ENCODE data around the gene C2CD2L.
"Not testable (repeated sequence)": the region's sequence is repeated elsewhere in the genome, so short reads cannot be mapped to it uniquely, and the experiment has no call there.

Gene C2CD2L

DNA sequence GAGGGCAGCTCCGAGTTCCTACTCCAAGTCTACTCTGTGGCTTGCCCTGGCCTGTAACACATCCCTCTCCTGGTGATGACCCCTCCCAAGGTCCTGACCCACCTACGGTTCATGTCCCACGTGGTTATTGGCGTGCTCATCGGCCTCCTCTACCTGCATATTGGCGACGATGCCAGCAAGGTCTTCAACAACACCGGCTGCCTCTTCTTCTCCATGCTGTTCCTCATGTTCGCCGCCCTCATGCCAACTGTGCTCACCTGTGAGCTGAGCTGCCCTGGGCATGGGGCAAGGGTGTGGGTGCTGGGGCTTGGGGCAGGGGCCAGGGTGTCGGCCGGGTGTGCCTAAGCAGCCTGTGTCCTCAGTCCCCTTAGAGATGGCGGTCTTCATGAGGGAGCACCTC lies 51.3 kb downstream of the C2CD2L start:
- no peak for TF ChIP-seq POLR2A (IDR thresholded peaks at IDR 0.05; ENCODE audit: low read length)
- TF ChIP-seq GATA1 (IDR thresholded peaks at IDR 0.05; ENCODE audit: low read depth, low read length), result no peak
- DNase-seq, result no peak

DNA sequence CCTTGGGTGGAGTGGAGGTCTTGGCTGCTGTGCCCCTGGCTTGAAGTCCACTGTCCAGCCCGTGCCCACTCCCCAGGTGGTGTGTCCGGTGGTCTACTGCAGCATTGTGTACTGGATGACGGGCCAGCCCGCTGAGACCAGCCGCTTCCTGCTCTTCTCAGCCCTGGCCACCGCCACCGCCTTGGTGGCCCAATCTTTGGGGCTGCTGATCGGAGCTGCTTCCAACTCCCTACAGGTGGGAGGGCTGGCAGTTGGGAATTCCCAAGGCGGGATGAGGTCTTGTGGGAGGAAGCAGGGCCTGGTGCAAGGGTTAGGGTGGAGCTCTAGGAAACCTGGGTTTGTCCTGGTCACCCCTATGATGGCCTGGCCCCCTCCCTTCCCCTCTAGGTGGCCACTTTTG lies 53.0 kb downstream of the C2CD2L start:
- TF ChIP-seq POLR2A (IDR thresholded peaks at IDR 0.05; ENCODE audit: low read length) (no peak), GATA1 (IDR thresholded peaks at IDR 0.05; ENCODE audit: low read depth, low read length) (no peak)
- no peak for DNase-seq

DNA sequence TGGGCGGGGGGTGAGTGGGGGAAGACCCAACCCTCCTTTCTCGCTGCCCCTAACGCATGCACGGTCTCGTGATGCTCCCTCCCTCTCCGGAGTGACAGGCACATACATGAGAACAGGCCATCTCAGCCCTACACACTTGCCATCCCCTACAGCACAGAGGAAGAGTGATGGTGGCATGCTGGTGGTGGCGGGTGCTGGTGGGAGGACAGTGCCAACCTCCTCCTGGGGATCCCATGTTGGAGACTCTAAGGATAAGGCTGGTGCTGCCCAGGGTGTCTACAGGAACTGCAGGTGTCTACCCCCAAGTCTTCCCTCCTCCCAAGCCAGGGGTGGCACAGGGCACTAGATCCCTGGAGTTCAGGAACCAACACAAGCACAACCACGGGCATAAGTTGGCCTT lies 54.7 kb downstream of the C2CD2L start:
- DNase-seq, result no peak
- no peak for TF ChIP-seq POLR2A (IDR thresholded peaks at IDR 0.05; ENCODE audit: low read length)

DNA sequence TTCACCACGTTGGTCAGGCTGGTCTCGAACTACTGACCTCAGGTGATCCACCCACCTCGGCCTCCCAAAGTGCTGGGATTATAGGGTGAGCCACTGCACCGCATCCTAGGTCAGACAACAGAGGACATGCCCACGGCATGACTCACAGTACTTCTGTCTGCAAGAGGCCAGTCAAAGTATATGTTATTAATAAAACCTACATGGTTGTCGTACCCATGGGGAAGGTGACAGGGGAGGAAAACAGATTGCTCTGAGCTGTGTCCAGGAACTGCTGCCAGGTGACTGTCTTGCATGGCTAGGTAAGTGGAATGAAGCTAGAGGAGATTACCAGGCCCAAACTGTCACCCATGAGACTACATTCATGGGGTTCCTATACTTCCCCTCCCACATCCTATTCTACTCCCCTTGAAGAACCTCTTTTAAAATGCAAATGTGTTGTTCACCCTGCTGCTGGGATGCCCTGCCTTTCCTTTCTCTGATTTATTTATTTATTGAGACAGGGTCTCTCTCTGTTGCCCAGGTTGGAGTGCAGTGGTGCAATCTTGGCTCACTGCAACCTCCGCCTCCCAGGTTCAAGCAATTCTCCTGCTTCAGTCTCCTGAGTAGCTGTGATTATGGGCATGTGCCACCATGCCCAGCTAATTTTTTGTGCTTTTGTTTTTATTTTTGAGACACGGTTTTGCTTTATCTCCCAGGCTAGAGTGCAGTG lies 59.4 kb downstream of the C2CD2L start:
- no peak for DNase-seq
- TF ChIP-seq GATA1 (IDR thresholded peaks at IDR 0.05; ENCODE audit: low read depth, low read length), result no peak
- TF ChIP-seq POLR2A (IDR thresholded peaks at IDR 0.05; ENCODE audit: low read length), result no peak

DNA sequence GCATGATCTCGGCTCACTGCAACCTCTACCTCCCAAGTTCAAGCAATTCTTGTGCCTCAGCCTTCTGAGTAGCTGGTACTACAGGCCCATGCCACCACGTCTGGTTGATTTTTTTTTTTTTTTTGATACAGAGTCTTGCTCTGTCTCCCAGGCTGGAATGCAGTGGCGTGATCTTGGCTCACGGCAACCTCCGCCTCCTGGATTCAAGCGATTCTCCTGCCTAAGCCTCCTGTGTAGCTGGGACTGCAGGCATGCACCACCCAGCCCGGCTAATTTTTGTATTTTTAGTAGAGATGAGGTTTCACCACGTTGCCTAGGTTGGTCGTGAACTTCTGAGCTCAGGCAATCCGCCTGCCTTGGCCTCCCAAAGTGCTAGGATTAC lies 59.9 kb downstream of the C2CD2L start:
- DNase-seq, result not testable (repeated sequence)

DNA sequence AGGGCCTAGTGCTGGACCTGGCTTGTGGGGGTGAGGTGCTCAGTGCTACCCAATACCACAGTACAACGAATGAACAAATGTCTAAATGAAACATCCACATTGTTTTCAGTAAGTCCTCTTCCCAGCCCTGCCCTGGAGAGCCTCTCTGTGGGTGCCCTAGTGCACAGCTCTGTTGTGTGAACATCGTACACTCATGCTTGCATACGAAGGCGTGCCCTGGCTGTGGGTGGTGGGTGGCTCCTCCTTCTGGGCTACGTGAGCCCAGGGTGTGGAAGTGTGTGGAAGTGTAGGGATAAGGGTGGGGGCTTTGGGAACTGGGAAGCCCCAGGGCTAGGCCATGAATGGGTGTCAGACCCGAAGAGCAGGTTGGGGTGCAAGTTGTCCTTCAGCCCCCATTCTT lies 60.8 kb downstream of the C2CD2L start:
- DNase-seq, result no peak
- TF ChIP-seq POLR2A (IDR thresholded peaks at IDR 0.05; ENCODE audit: low read length) (no peak), GATA1 (IDR thresholded peaks at IDR 0.05; ENCODE audit: low read depth, low read length) (no peak)

Measured in erythroblast (primary cell).